ENCODE data around the gene DEPDC5.

Gene DEPDC5

GRCh38 chr22:31951194-31952093 lies 197.6 kb downstream of the DEPDC5 start:
- H3K79me2 ChIP-seq: peaks cover 8% of the 10 kb centered on the region
- H3K4me1 ChIP-seq: no peaks in the 10 kb centered on the region
- H3K27ac ChIP-seq: no peak overlapping the region
- TF ChIP-seq, protein P1, sequence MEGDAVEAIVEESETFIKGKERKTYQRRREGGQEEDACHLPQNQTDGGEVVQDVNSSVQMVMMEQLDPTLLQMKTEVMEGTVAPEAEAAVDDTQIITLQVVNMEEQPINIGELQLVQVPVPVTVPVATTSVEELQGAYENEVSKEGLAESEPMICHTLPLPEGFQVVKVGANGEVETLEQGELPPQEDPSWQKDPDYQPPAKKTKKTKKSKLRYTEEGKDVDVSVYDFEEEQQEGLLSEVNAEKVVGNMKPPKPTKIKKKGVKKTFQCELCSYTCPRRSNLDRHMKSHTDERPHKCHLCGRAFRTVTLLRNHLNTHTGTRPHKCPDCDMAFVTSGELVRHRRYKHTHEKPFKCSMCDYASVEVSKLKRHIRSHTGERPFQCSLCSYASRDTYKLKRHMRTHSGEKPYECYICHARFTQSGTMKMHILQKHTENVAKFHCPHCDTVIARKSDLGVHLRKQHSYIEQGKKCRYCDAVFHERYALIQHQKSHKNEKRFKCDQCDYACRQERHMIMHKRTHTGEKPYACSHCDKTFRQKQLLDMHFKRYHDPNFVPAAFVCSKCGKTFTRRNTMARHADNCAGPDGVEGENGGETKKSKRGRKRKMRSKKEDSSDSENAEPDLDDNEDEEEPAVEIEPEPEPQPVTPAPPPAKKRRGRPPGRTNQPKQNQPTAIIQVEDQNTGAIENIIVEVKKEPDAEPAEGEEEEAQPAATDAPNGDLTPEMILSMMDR (IDR thresholded peaks at IDR 0.05): no peak
- H3K9ac ChIP-seq: no peak overlapping the region
- no peaks in the 10 kb centered on the region for H3K9me3 ChIP-seq (ENCODE audit: control insufficient read depth, low read length)
- no peaks in the 10 kb centered on the region for H3K27me3 ChIP-seq (ENCODE audit: control insufficient read depth, insufficient read depth, low read length)
- H3K36me3 ChIP-seq (ENCODE audit: control insufficient read depth, insufficient read depth, low read length): no peaks in the 10 kb centered on the region
- H3K4me2 ChIP-seq (ENCODE audit: low read length): no peak overlapping the region
- no peak overlapping the region for H3K4me3 ChIP-seq (ENCODE audit: low read depth, low read length)
- no peak overlapping the region for H2AFZ ChIP-seq

- TF ChIP-seq, protein P1 (IDR thresholded peaks at IDR 0.05): no peak
- Histone ChIP-seq H3K27ac (no peak overlapping the region), H3K36me3 (ENCODE audit: control insufficient read depth, insufficient read depth, low read length) (no peaks in the 10 kb centered on the region), H3K9me3 (ENCODE audit: control insufficient read depth, low read length) (no peaks in the 10 kb centered on the region), H3K27me3 (ENCODE audit: control insufficient read depth, insufficient read depth, low read length) (no peaks in the 10 kb centered on the region), H3K9ac (no peak overlapping the region), H3K4me3 (ENCODE audit: low read depth, low read length) (no peak overlapping the region), H3K4me2 (ENCODE audit: low read length) (no peak overlapping the region), H2AFZ (no peak overlapping the region), H3K4me1 (no peaks in the 10 kb centered on the region), H3K79me2 (peaks cover 8% of the 10 kb centered on the region)
Observed at GRCh38 chr22:31952094-31952401, 198.2 kb downstream of the DEPDC5 start.

DNA sequence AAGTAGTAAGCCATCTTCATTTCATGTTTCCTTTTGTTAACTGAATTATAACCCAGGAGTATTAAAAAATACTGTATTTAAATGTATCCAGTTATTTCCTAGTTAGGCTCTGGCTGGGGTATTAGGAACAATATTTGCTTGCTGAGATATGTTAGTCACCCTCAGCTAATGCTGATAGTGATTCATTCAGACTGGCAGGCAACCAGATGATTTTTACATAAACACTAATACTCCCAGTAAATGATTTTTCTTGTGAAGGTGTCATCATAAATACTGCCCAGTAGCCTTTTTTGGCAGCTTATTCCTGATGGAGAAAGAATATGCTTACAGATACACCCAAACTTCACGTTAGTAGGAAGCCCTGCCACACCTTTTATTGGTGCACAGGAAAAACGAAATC lies 198.7 kb downstream of the DEPDC5 start:
- Histone ChIP-seq H2AFZ (no peak overlapping the region), H3K79me2 (peaks cover 8% of the 10 kb centered on the region), H3K4me1 (no peaks in the 10 kb centered on the region), H3K4me3 (ENCODE audit: low read depth, low read length) (no peak overlapping the region), H3K27me3 (ENCODE audit: control insufficient read depth, insufficient read depth, low read length) (no peaks in the 10 kb centered on the region), H3K4me2 (ENCODE audit: low read length) (no peak overlapping the region), H3K27ac (no peak overlapping the region), H3K9me3 (ENCODE audit: control insufficient read depth, low read length) (no peaks in the 10 kb centered on the region), H3K36me3 (ENCODE audit: control insufficient read depth, insufficient read depth, low read length) (no peaks in the 10 kb centered on the region), H3K9ac (no peak overlapping the region)
- TF ChIP-seq, protein P1 (IDR thresholded peaks at IDR 0.05): no peak

- Histone ChIP-seq H3K27me3 (ENCODE audit: control insufficient read depth, insufficient read depth, low read length) (no peaks in the 10 kb centered on the region), H3K4me3 (ENCODE audit: low read depth, low read length) (no peak overlapping the region), H3K4me1 (no peaks in the 10 kb centered on the region), H3K9me3 (ENCODE audit: control insufficient read depth, low read length) (no peaks in the 10 kb centered on the region), H3K9ac (no peak overlapping the region), H3K27ac (no peak overlapping the region), H3K36me3 (ENCODE audit: control insufficient read depth, insufficient read depth, low read length) (no peaks in the 10 kb centered on the region), H3K4me2 (ENCODE audit: low read length) (no peak overlapping the region), H2AFZ (no peak overlapping the region), H3K79me2 (peaks cover 8% of the 10 kb centered on the region)
- TF ChIP-seq, protein P1 (IDR thresholded peaks at IDR 0.05): no peak
Observed at GRCh38 chr22:31953261-31953660, 199.4 kb downstream of the DEPDC5 start.

Data from parathyroid adenoma (tissue), 2 donors.